WTC11 (cell line): Measurements from ENCODE around the gene CELSR2. TPM values are rescaled to one million over a fixed set of nuclear protein-coding genes. Genes with fewer than 3 reads are reported as not detected.

Experiments
- ATAC-seq: fragments of 200-7000 bp; cut with Tn5 transposase; 2 replicates; pipeline ENCODE4 v1.10.0; 2021; ENCODE audit warnings: mild to moderate bottlenecking, moderate library complexity
- CTCF ChIA-PET: fragments of 300-600 bp; sonication (Branson Sonifier 250); formaldehyde crosslinking; loops from one replicate; lab custom pipeline; 2021; ENCODE audit warnings: antibody characterized with exemption; lab: Charles Lee
- POLR2A ChIA-PET: fragments of 350-600 bp; sonication (Branson Sonifier 250); formaldehyde crosslinking; loops from one replicate; lab custom pipeline; 2021; ENCODE audit warnings: antibody characterized with exemption; lab: Charles Lee
- DNase-seq: peaks from one replicate; pipeline ENCODE4 v3.0.0; 2021; ENCODE audit warnings: low spot score
- H3K27ac Mint-ChIP-seq: 2 replicates; pipeline ENCODE4 v1.8.0; 2021; ENCODE audit warnings: mixed read lengths
- H3K27me3 Mint-ChIP-seq: 2 replicates; pipeline ENCODE4 v1.8.0; 2021; ENCODE audit warnings: low read depth, mild to moderate bottlenecking, moderate library complexity, mixed read lengths
- H3K36me3 Mint-ChIP-seq: 2 replicates; pipeline ENCODE4 v1.8.0; 2021; ENCODE audit warnings: mixed read lengths
- H3K4me1 Mint-ChIP-seq: 2 replicates; pipeline ENCODE4 v1.8.0; 2022; ENCODE audit warnings: mixed read lengths
- H3K4me3 Mint-ChIP-seq: 2 replicates; pipeline ENCODE4 v1.8.0; 2021; ENCODE audit warnings: mild to moderate bottlenecking, moderate library complexity, mixed read lengths
- H3K9me3 Mint-ChIP-seq: 2 replicates; pipeline ENCODE4 v1.8.0; 2021; ENCODE audit warnings: mixed read lengths
- CREB1 ChIP-seq: sonication (generic); formaldehyde crosslinking; IDR thresholded peaks from 2 replicates; pipeline ENCODE4 v1.8.0; 2023; ENCODE audit warnings: mild to moderate bottlenecking, missing genetic modification reagents
- FOXJ3 ChIP-seq: sonication (generic); formaldehyde crosslinking; IDR thresholded peaks from 2 replicates; pipeline ENCODE4 v1.9.0; 2021; ENCODE audit warnings: missing genetic modification reagents, mild to moderate bottlenecking, borderline replicate concordance
- FOXK1 ChIP-seq: sonication (generic); formaldehyde crosslinking; IDR thresholded peaks from 2 replicates; pipeline ENCODE4 v1.8.0; 2022; ENCODE audit warnings: mild to moderate bottlenecking, moderate library complexity, missing genetic modification reagents
- KAT7 ChIP-seq: sonication (generic); formaldehyde crosslinking; IDR thresholded peaks from 2 replicates; pipeline ENCODE4 v1.8.1; 2023; ENCODE audit warnings: missing genetic modification reagents, mild to moderate bottlenecking, borderline replicate concordance
- NR2C2 ChIP-seq: sonication (generic); formaldehyde crosslinking; IDR thresholded peaks from 2 replicates; pipeline ENCODE4 v1.8.0; 2022; ENCODE audit warnings: mild to moderate bottlenecking, missing genetic modification reagents
- RORB ChIP-seq: fragments of 250-450 bp; sonication (Bioruptor Pico); IDR thresholded peaks from 2 replicates; pipeline ENCODE4 v1.9.0; 2021; ENCODE audit warnings: mild to moderate bottlenecking
- SMAD4 ChIP-seq: sonication (generic); formaldehyde crosslinking; IDR thresholded peaks from 2 replicates; pipeline ENCODE4 v1.8.0; 2022; ENCODE audit warnings: mild to moderate bottlenecking, missing genetic modification reagents
- TCF7 ChIP-seq: sonication (generic); formaldehyde crosslinking; IDR thresholded peaks from 2 replicates; pipeline ENCODE4 v1.8.0; 2022; ENCODE audit warnings: mild to moderate bottlenecking, low read depth, missing genetic modification reagents, moderate library complexity
- ZNF138 ChIP-seq: sonication (generic); formaldehyde crosslinking; conservative IDR thresholded peaks from 2 replicates; pipeline ENCODE4 v1.8.1; 2022; ENCODE audit warnings: mild to moderate bottlenecking, moderate library complexity, missing genetic modification reagents
- ZNF232 ChIP-seq: sonication (generic); formaldehyde crosslinking; IDR thresholded peaks from 2 replicates; pipeline ENCODE4 v1.8.0; 2022; ENCODE audit warnings: mild to moderate bottlenecking, missing genetic modification reagents
- ZNF263 ChIP-seq: sonication (generic); formaldehyde crosslinking; IDR thresholded peaks from 2 replicates; pipeline ENCODE4 v1.8.1; 2022; ENCODE audit warnings: low read depth, mild to moderate bottlenecking, moderate library complexity, missing genetic modification reagents
- ZNF317 ChIP-seq: sonication (generic); formaldehyde crosslinking; IDR thresholded peaks from 2 replicates; pipeline ENCODE4 v1.8.1; 2023; ENCODE audit warnings: low read depth, mild to moderate bottlenecking, moderate library complexity, missing genetic modification reagents, borderline replicate concordance
- total RNA-seq: library from RNA; stranded (reverse); gene quantifications from 3 replicates; pipeline ENCODE4 v1.2.3, GENCODE V29; 2021
- TF ChIP-seq, protein P1 (sequence below): sonication (generic); formaldehyde crosslinking; IDR thresholded peaks from 2 replicates; pipeline ENCODE4 v1.8.1; 2023; ENCODE audit warnings: mild to moderate bottlenecking, moderate library complexity, missing genetic modification reagents
- TF ChIP-seq, protein P2 (sequence below): sonication (generic); formaldehyde crosslinking; IDR thresholded peaks from 2 replicates; pipeline ENCODE4 v1.8.1; 2023; ENCODE audit warnings: mild to moderate bottlenecking, missing genetic modification reagents, borderline replicate concordance
- TF ChIP-seq, protein P3 (sequence below): sonication (generic); formaldehyde crosslinking; IDR thresholded peaks from 2 replicates; pipeline ENCODE4 v1.8.0; 2022; ENCODE audit warnings: mild to moderate bottlenecking, missing genetic modification reagents
- TF ChIP-seq, protein P4 (sequence below): sonication (generic); formaldehyde crosslinking; IDR thresholded peaks from 2 replicates; pipeline ENCODE4 v1.8.1; 2022; ENCODE audit warnings: low read depth, missing genetic modification reagents, borderline replicate concordance
- TF ChIP-seq, protein P5 (sequence below): fragments of 250-450 bp; sonication (Bioruptor Pico); IDR thresholded peaks from 2 replicates; pipeline ENCODE4 v2.1.2; 2022; ENCODE audit warnings: mild to moderate bottlenecking, moderate library complexity
- TF ChIP-seq, protein P6 (sequence below): sonication (generic); formaldehyde crosslinking; IDR thresholded peaks from 2 replicates; pipeline ENCODE4 v1.8.0; 2023; ENCODE audit warnings: mild to moderate bottlenecking, missing genetic modification reagents
- TF ChIP-seq, protein P7 (sequence below): sonication (generic); formaldehyde crosslinking; IDR thresholded peaks from 2 replicates; pipeline ENCODE4 v1.8.0; 2023; ENCODE audit warnings: missing genetic modification reagents

CELSR2 gene
- total RNA-seq, 1 experiment from 2014 or later, result 31.3 TPM

DNA sequence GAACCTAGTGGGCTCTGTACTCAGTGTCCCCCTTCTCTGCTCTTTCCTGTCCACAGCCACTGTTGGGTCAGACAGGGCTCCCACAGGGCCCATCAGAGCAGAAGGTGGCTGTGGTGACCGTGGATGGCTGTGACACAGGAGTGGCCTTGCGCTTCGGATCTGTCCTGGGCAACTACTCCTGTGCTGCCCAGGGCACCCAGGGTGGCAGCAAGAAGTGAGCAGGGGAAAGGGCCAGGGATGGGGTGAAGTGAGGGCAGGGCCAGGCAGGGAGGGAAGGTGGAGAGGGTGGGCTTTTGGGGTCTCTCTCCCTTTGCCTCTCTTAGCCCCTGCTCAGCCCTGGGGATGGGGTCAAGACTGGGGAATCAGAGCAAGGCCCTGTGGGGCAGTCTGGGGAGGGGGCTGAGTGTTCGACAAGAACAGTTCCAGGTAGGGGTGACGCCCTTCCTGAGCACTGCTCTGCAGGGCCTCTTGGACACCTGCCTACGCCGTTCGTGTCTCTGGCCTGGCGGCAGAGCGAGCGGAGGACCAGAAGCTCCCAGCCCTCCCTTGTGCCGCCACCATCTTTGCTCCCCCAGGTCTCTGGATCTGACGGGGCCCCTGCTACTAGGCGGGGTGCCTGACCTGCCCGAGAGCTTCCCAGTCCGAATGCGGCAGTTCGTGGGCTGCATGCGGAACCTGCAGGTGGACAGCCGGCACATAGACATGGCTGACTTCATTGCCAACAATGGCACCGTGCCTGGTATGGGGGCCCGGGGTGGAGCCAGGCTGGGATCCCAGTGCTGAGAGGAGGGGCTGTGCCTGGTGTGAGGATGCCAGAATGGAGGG, 13.1 kb downstream of the CELSR2 start:
- Mint-ChIP-seq H3K36me3 (no peaks in the 10 kb centered on the region; the same call in 1 of the 2 replicates), H3K9me3 (no peaks in the 10 kb centered on the region), H3K4me1 (peaks cover 21% of the 10 kb centered on the region), H3K27me3 (no peaks in the 10 kb centered on the region), H3K4me3 (no peak overlapping the region), H3K27ac (no peak overlapping the region)
- ATAC-seq (no peak), DNase-seq (no peak)
- POLR2A ChIA-PET, result no interaction called here
- no peak for TF ChIP-seq CREB1 (CRISPR knock-in tag)
- CTCF ChIA-PET, result interaction anchor here (0.6 to 2.7 kb wide), 6 partner anchors 8 to 270 kb away, joined by 3 to 35 read pairs (median 12); partner anchors contain the start of genes CYB561D1 and SORT1

DNA sequence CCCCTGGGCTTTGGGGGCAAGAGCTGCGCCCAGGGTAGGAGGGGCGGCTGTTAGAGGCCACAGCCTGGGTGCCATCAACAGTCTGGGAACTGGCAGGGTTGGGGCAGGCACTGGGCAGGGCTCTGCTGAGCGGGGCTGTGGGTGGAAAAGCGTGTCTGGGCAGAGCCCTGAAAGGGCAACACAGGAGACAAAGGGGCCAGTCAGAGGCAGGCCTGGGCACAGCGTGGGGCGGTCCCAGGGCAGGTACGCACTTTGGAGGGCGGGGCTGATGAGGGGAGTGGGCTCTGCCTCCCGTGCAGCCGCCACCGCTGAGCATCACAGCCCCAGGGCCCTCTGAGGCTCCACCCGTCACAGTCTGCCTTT, 13.9 kb downstream of the CELSR2 start:
- Mint-ChIP-seq H3K4me3 (no peak overlapping the region), H3K27me3 (no peaks in the 10 kb centered on the region), H3K36me3 (peaks cover 2% of the 10 kb centered on the region; the same call in 1 of the 2 replicates), H3K9me3 (no peaks in the 10 kb centered on the region), H3K4me1 (peaks cover 21% of the 10 kb centered on the region), H3K27ac (no peak overlapping the region)
- CTCF ChIA-PET, result interaction anchor here (0.6 to 2.7 kb wide), 16 partner anchors 9 to 269 kb away, joined by 3 to 35 read pairs (median 10); partner anchors contain the start of genes CELSR2, CYB561D1, PSRC1 and SORT1
- DNase-seq, result no peak
- POLR2A ChIA-PET, result interaction anchor here (0.6 to 1.0 kb wide), 2 partner anchors 22 to 62 kb away, joined by 3 read pairs; no protein-coding TSS in a partner anchor
- peak; percentile 43 for ATAC-seq
- TF ChIP-seq, protein P1, sequence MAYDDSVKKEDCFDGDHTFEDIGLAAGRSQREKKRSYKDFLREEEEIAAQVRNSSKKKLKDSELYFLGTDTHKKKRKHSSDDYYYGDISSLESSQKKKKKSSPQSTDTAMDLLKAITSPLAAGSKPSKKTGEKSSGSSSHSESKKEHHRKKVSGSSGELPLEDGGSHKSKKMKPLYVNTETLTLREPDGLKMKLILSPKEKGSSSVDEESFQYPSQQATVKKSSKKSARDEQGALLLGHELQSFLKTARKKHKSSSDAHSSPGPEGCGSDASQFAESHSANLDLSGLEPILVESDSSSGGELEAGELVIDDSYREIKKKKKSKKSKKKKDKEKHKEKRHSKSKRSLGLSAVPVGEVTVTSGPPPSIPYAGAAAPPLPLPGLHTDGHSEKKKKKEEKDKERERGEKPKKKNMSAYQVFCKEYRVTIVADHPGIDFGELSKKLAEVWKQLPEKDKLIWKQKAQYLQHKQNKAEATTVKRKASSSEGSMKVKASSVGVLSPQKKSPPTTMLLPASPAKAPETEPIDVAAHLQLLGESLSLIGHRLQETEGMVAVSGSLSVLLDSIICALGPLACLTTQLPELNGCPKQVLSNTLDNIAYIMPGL (CRISPR knock-in tag), result no peak
- TF ChIP-seq FOXK1 (no peak), KAT7 (CRISPR knock-in tag) (no peak), TCF7 (no peak), ZNF317 (CRISPR knock-in tag) (no peak), NR2C2 (CRISPR knock-in tag) (no peak), ZNF232 (CRISPR knock-in tag) (no peak), RORB (CRISPR knock-in tag) (no peak), ZNF263 (no peak), SMAD4 (CRISPR knock-in tag) (no peak), FOXJ3 (CRISPR knock-in tag) (no peak), ZNF138 (no peak), CREB1 (CRISPR knock-in tag) (no peak)
- TF ChIP-seq, protein P2, sequence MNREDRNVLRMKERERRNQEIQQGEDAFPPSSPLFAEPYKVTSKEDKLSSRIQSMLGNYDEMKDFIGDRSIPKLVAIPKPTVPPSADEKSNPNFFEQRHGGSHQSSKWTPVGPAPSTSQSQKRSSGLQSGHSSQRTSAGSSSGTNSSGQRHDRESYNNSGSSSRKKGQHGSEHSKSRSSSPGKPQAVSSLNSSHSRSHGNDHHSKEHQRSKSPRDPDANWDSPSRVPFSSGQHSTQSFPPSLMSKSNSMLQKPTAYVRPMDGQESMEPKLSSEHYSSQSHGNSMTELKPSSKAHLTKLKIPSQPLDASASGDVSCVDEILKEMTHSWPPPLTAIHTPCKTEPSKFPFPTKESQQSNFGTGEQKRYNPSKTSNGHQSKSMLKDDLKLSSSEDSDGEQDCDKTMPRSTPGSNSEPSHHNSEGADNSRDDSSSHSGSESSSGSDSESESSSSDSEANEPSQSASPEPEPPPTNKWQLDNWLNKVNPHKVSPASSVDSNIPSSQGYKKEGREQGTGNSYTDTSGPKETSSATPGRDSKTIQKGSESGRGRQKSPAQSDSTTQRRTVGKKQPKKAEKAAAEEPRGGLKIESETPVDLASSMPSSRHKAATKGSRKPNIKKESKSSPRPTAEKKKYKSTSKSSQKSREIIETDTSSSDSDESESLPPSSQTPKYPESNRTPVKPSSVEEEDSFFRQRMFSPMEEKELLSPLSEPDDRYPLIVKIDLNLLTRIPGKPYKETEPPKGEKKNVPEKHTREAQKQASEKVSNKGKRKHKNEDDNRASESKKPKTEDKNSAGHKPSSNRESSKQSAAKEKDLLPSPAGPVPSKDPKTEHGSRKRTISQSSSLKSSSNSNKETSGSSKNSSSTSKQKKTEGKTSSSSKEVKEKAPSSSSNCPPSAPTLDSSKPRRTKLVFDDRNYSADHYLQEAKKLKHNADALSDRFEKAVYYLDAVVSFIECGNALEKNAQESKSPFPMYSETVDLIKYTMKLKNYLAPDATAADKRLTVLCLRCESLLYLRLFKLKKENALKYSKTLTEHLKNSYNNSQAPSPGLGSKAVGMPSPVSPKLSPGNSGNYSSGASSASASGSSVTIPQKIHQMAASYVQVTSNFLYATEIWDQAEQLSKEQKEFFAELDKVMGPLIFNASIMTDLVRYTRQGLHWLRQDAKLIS (CRISPR knock-in tag), result no peak
- TF ChIP-seq, protein P3, sequence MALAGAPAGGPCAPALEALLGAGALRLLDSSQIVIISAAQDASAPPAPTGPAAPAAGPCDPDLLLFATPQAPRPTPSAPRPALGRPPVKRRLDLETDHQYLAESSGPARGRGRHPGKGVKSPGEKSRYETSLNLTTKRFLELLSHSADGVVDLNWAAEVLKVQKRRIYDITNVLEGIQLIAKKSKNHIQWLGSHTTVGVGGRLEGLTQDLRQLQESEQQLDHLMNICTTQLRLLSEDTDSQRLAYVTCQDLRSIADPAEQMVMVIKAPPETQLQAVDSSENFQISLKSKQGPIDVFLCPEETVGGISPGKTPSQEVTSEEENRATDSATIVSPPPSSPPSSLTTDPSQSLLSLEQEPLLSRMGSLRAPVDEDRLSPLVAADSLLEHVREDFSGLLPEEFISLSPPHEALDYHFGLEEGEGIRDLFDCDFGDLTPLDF (CRISPR knock-in tag), result no peak
- TF ChIP-seq, protein P4, sequence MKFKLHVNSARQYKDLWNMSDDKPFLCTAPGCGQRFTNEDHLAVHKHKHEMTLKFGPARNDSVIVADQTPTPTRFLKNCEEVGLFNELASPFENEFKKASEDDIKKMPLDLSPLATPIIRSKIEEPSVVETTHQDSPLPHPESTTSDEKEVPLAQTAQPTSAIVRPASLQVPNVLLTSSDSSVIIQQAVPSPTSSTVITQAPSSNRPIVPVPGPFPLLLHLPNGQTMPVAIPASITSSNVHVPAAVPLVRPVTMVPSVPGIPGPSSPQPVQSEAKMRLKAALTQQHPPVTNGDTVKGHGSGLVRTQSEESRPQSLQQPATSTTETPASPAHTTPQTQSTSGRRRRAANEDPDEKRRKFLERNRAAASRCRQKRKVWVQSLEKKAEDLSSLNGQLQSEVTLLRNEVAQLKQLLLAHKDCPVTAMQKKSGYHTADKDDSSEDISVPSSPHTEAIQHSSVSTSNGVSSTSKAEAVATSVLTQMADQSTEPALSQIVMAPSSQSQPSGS (CRISPR knock-in tag), result no peak
- TF ChIP-seq, protein P5, sequence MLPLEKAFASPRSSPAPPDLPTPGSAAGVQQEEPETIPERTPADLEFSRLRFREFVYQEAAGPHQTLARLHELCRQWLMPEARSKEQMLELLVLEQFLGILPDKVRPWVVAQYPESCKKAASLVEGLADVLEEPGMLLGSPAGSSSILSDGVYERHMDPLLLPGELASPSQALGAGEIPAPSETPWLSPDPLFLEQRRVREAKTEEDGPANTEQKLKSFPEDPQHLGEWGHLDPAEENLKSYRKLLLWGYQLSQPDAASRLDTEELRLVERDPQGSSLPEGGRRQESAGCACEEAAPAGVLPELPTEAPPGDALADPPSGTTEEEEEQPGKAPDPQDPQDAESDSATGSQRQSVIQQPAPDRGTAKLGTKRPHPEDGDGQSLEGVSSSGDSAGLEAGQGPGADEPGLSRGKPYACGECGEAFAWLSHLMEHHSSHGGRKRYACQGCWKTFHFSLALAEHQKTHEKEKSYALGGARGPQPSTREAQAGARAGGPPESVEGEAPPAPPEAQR (CRISPR knock-in tag), result no peak
- TF ChIP-seq, protein P6, sequence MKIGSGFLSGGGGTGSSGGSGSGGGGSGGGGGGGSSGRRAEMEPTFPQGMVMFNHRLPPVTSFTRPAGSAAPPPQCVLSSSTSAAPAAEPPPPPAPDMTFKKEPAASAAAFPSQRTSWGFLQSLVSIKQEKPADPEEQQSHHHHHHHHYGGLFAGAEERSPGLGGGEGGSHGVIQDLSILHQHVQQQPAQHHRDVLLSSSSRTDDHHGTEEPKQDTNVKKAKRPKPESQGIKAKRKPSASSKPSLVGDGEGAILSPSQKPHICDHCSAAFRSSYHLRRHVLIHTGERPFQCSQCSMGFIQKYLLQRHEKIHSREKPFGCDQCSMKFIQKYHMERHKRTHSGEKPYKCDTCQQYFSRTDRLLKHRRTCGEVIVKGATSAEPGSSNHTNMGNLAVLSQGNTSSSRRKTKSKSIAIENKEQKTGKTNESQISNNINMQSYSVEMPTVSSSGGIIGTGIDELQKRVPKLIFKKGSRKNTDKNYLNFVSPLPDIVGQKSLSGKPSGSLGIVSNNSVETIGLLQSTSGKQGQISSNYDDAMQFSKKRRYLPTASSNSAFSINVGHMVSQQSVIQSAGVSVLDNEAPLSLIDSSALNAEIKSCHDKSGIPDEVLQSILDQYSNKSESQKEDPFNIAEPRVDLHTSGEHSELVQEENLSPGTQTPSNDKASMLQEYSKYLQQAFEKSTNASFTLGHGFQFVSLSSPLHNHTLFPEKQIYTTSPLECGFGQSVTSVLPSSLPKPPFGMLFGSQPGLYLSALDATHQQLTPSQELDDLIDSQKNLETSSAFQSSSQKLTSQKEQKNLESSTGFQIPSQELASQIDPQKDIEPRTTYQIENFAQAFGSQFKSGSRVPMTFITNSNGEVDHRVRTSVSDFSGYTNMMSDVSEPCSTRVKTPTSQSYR (CRISPR knock-in tag), result no peak
- TF ChIP-seq, protein P7, sequence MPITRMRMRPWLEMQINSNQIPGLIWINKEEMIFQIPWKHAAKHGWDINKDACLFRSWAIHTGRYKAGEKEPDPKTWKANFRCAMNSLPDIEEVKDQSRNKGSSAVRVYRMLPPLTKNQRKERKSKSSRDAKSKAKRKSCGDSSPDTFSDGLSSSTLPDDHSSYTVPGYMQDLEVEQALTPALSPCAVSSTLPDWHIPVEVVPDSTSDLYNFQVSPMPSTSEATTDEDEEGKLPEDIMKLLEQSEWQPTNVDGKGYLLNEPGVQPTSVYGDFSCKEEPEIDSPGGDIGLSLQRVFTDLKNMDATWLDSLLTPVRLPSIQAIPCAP (CRISPR knock-in tag), result no peak
